Osteocyte (in vitro differentiated cells): ENCODE data around the gene RBM23. TPM values are rescaled to one million over a fixed set of nuclear protein-coding genes. Genes with fewer than 3 reads are reported as not detected.
"Not testable (repeated sequence)": the region's sequence is repeated elsewhere in the genome, so short reads cannot be mapped to it uniquely, and the experiment has no call there.

Experiments used
- DNase-seq: peaks from one replicate; pipeline ENCODE4 v3.0.0; 2021; ENCODE audit warnings: mixed read lengths; ENCODE audit not compliant: unreplicated experiment; ENCODE audit errors: extremely low spot score
- H3K27ac Mint-ChIP-seq: one replicate; pipeline ENCODE4 v1.8.0; 2021; ENCODE audit warnings: mild to moderate bottlenecking, mixed read lengths; ENCODE audit not compliant: unreplicated experiment
- H3K27me3 Mint-ChIP-seq: one replicate; pipeline ENCODE4 v1.8.0; 2021; ENCODE audit warnings: mixed read lengths; ENCODE audit not compliant: unreplicated experiment
- H3K36me3 Mint-ChIP-seq: one replicate; pipeline ENCODE4 v1.8.0; 2021; ENCODE audit warnings: mixed read lengths; ENCODE audit not compliant: unreplicated experiment
- H3K4me1 Mint-ChIP-seq: one replicate; pipeline ENCODE4 v1.8.0; 2021; ENCODE audit warnings: mixed read lengths; ENCODE audit not compliant: unreplicated experiment
- H3K4me3 Mint-ChIP-seq: one replicate; pipeline ENCODE4 v1.8.0; 2021; ENCODE audit warnings: mild to moderate bottlenecking, moderate library complexity, mixed read lengths; ENCODE audit not compliant: unreplicated experiment
- H3K9me3 Mint-ChIP-seq: one replicate; pipeline ENCODE4 v1.8.0; 2021; ENCODE audit warnings: mixed read lengths; ENCODE audit not compliant: unreplicated experiment
- CTCF ChIP-seq: fragments of 200-600 bp; sonication (generic); IDR thresholded peaks from 2 replicates; pipeline ENCODE4 v1.5.0; 2021; ENCODE audit warnings: antibody characterized with exemption, mild to moderate bottlenecking, moderate library complexity
- total RNA-seq: library from RNA; stranded (reverse); gene quantifications from 2 replicates; pipeline ENCODE4 v1.2.1, GENCODE V29; 2021

RBM23 gene
- total RNA-seq, 1 donor from 2014 or later = 93.3 TPM

DNA sequence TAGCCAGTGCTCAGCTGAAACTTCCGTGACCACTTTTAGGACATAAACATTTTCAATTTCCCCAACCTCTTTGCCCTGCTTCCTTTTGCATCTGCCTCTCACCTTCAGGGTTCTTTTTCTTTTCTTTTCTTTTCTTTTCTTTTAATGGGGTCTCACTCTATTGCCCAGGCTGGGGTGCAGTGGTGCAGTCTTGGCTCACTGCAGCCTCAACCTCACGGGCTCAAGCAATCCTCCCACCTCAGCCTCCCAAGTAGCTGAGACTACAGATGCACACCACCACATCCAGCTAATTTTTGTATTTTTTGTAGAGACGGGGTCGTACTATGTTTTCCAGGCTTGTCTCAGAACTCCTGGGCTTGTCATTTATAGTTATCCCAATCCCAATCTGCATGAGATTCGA, 52.1 kb downstream of the RBM23 start:
- peaks cover 9% of the 10 kb centered on the region for H3K4me1 Mint-ChIP-seq

DNA sequence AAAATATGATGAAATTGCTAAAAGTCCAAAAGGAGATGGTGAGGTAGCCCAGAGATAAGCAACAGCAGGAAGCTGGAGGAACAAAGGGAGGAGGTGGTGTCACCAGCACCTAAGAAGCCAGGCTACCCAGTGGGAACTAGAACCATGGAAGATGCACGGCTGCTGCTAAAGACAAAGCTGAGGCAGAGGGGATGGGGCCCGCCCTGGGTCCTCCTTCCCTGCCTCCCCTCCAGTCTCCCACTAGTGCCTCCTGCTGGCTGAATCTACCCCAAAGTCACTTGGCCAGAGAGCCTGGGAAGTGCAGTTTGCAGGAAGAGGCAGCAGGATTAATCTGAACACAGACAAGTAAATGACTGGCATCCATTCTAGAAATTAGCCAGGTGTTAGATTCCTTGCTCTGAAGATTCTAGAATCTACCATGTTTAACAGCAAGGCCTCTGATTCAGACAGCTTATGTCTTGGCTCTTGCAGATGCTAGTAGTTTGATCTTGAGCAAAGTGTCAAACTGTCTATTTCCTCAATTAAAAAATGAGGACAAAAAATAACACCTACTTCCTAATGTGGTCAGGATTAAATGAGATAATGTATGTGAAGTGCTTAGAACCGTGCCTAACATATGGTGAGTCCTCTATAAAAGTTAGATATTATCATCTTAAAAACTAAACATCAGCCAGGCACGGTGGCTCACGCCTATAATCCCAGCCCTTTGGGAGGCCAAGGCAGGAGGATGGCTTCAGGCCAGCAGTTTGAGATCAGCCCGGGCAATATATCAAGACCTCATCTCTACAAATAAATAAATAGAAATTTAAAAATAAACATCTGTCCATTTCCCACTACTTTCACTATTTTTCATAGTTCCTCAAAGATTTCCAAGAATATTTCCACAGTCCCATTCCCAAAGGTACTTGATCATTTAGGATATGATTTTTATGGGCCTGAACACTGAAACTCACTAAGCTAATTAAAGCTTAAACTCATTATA, 53.2 kb downstream of the RBM23 start:
- DNase-seq = no peak
- no peaks in the 10 kb centered on the region for H3K36me3 Mint-ChIP-seq
- H3K9me3 Mint-ChIP-seq = no peaks in the 10 kb centered on the region
- no peak overlapping the region for H3K4me3 Mint-ChIP-seq
- H3K27me3 Mint-ChIP-seq = peaks cover 5% of the 10 kb centered on the region
- peaks cover 4% of the 10 kb centered on the region for H3K4me1 Mint-ChIP-seq
- no peak overlapping the region for H3K27ac Mint-ChIP-seq
- TF ChIP-seq CTCF = peak; percentile 17

More for the DNA sequence above, 52.1 kb downstream of the RBM23 start:
- no peaks in the 10 kb centered on the region for H3K9me3 Mint-ChIP-seq
- no peaks in the 10 kb centered on the region for H3K36me3 Mint-ChIP-seq
- no peak for DNase-seq
- H3K27ac Mint-ChIP-seq = no peak overlapping the region
- no peak for TF ChIP-seq CTCF
- H3K4me3 Mint-ChIP-seq = no peak overlapping the region
- H3K27me3 Mint-ChIP-seq = peaks cover 5% of the 10 kb centered on the region

DNA sequence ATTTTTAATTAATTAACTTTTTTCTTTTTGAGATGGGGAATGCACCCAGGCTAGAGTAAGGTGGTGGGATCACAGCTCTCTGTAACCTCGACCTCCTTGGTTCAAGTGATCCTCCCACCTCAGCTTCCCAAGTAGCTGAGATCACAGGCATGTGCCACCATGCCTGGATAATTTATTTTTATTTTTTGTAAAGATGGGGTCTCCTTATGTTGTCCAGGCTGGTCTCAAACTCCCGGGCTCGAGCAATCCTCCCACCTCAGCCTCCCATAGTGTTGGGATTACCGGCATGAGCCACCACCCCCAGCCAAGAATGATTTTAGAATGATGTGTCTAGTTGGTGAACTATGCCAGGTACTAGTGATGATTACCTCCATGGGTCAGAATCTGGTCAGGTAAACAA, 54.0 kb downstream of the RBM23 start:
- TF ChIP-seq CTCF = no peak
- DNase-seq = no peak
- Mint-ChIP-seq H3K4me1 (no peaks in the 10 kb centered on the region), H3K4me3 (no peak overlapping the region), H3K36me3 (no peaks in the 10 kb centered on the region), H3K27me3 (peaks cover 5% of the 10 kb centered on the region), H3K9me3 (no peaks in the 10 kb centered on the region), H3K27ac (no peak overlapping the region)

DNA sequence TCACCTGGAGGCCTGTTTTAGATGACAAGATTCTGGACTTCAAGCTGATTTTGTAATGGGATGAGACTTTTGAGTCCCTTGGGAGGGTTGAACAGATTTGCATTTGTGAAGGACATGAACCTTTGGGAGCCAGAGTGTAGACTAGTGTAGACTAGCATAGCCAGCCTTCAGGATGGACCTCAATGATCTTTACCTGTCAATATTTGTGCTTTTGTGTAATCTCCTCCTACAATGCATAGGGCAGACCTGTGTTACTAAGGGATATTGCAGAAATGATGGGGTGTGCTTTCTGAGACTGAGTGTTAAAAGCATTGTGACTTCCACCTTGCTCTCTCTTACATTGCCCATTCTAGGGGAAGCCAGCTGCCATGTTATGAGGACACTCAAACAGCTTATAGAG, 57.3 kb downstream of the RBM23 start:
- no peak for DNase-seq
- H3K27me3 Mint-ChIP-seq = peaks cover 5% of the 10 kb centered on the region

GRCh38 chr14:22860377-22860776, 58.6 kb downstream of the RBM23 start:
- H3K4me3 Mint-ChIP-seq, H3K27ac Mint-ChIP-seq, H3K9me3 Mint-ChIP-seq, DNase-seq, H3K27me3 Mint-ChIP-seq, H3K4me1 Mint-ChIP-seq, H3K36me3 Mint-ChIP-seq: not testable (repeated sequence)

More for the DNA sequence above, 57.3 kb downstream of the RBM23 start:
- Mint-ChIP-seq H3K27ac (no peak overlapping the region), H3K4me1 (peaks cover 9% of the 10 kb centered on the region), H3K36me3 (no peaks in the 10 kb centered on the region), H3K4me3 (no peak overlapping the region), H3K9me3 (no peaks in the 10 kb centered on the region)
- TF ChIP-seq CTCF = no peak
